HG02840 (cell line): Measurements from ENCODE around the gene CYB5B.

Experiments
- ATAC-seq: cut with Tn5 transposase; IDR thresholded peaks from one replicate; pipeline ENCODE4 v1.9.1; 2021; ENCODE audit warnings: mild to moderate bottlenecking, moderate library complexity, moderate number of reproducible peaks; ENCODE audit not compliant: unreplicated experiment, low FRiP score

CYB5B gene

GRCh38 chr16:69481901-69482341 lies 57.5 kb downstream of the CYB5B start:
- ATAC-seq, result no peak

GRCh38 chr16:69482410-69482991 lies 58.1 kb downstream of the CYB5B start:
- no peak for ATAC-seq

GRCh38 chr16:69483611-69484010 lies 59.2 kb downstream of the CYB5B start:
- no peak for ATAC-seq

- no peak for ATAC-seq
These were observed 60.9 kb downstream of the CYB5B start for GRCh38 chr16:69485361-69485760.

GRCh38 chr16:69485816-69486215 lies 61.4 kb downstream of the CYB5B start:
- ATAC-seq, result no peak

- no peak for ATAC-seq
These were observed 61.9 kb downstream of the CYB5B start for GRCh38 chr16:69486272-69486671.

- ATAC-seq, result no peak
These were observed 62.3 kb downstream of the CYB5B start for GRCh38 chr16:69486724-69487123.

- ATAC-seq, result no peak
These were observed 66.4 kb downstream of the CYB5B start for GRCh38 chr16:69490707-69491324.

- no peak for ATAC-seq
These were observed 70.6 kb downstream of the CYB5B start for GRCh38 chr16:69494991-69495392.

GRCh38 chr16:69495821-69496220 lies 71.4 kb downstream of the CYB5B start:
- ATAC-seq, result no peak

- no peak for ATAC-seq
These were observed 72.0 kb downstream of the CYB5B start for GRCh38 chr16:69496376-69496775.

GRCh38 chr16:69496896-69497295 lies 72.5 kb downstream of the CYB5B start:
- ATAC-seq, result no peak

- no peak for ATAC-seq
These were observed 73.6 kb downstream of the CYB5B start for GRCh38 chr16:69497876-69498596.

- ATAC-seq, result no peak
These were observed 74.5 kb downstream of the CYB5B start for GRCh38 chr16:69498926-69499325.

- ATAC-seq, result no peak
These were observed 75.3 kb downstream of the CYB5B start for GRCh38 chr16:69499541-69500230.

- no peak for ATAC-seq
These were observed 76.1 kb downstream of the CYB5B start for GRCh38 chr16:69500496-69500895.

GRCh38 chr16:69501956-69502745 lies 77.7 kb downstream of the CYB5B start:
- no peak for ATAC-seq

- ATAC-seq, result no peak
These were observed 78.8 kb downstream of the CYB5B start for GRCh38 chr16:69503244-69503643.

GRCh38 chr16:69508033-69508755 lies 83.8 kb downstream of the CYB5B start:
- no peak for ATAC-seq

- no peak for ATAC-seq
These were observed 84.7 kb downstream of the CYB5B start for GRCh38 chr16:69509125-69509524.
